GM12872 (cell line): Measurements from ENCODE around the gene ZC3H12C.

Source experiments
- CTCF ChIP-seq: IDR thresholded peaks from 3 replicates; pipeline ENCODE4 v1.5.1; 2011; ENCODE audit warnings: low read depth, mild to moderate bottlenecking, low read length, moderate library complexity; ENCODE audit not compliant: insufficient read depth

Gene ZC3H12C

GRCh38 chr11:110110854-110111253 lies 17.7 kb downstream of the ZC3H12C start:
- TF ChIP-seq CTCF: no peak

- no peak for TF ChIP-seq CTCF
These were observed 19.3 kb downstream of the ZC3H12C start for GRCh38 chr11:110112457-110112856.

- no peak for TF ChIP-seq CTCF
These were observed 20.3 kb downstream of the ZC3H12C start for GRCh38 chr11:110113505-110113904.

GRCh38 chr11:110113973-110114372 lies 20.8 kb downstream of the ZC3H12C start:
- TF ChIP-seq CTCF: no peak

GRCh38 chr11:110119317-110119716 lies 26.1 kb downstream of the ZC3H12C start:
- no peak for TF ChIP-seq CTCF

GRCh38 chr11:110121204-110121603 lies 28.0 kb downstream of the ZC3H12C start:
- TF ChIP-seq CTCF: no peak

- no peak for TF ChIP-seq CTCF
These were observed 29.8 kb downstream of the ZC3H12C start for GRCh38 chr11:110123003-110123402.

- no peak for TF ChIP-seq CTCF
These were observed 31.4 kb downstream of the ZC3H12C start for GRCh38 chr11:110124605-110125004.
